Gastrocnemius medialis (tissue), 4 donors: ENCODE measurements around the gene MON2. TPM values are rescaled to one million over a fixed set of nuclear protein-coding genes. Genes with fewer than 3 reads are reported as not detected.

ENCODE experiments used
- ATAC-seq, 2 donors: fragments of 150-250 bp; one replicate each; pipeline ENCODE4 v1.9.1; 2016
- DNase-seq, 2 donors: peaks; one replicate each; pipeline ENCODE4 v3.0.0-alpha.2; 2019
- H3K27ac ChIP-seq, 4 donors: fragments of 200-600 bp; sonication (generic); 1 replicate in 1 of 4; 2 replicates in 3 of 4; pipeline ENCODE4 v1.5.1; 2016 to 2018; ENCODE audit warnings: mild to moderate bottlenecking in 2 of 4, moderate library complexity in 1 of 4
- H3K27me3 ChIP-seq, 3 donors: fragments of 200-600 bp; sonication (generic) in 2 of 3; 1 replicate in 1 of 3; 2 replicates in 2 of 3; pipeline versions ENCODE4 v1.5.1 to v1.6.0; 2016 to 2019; ENCODE audit warnings: mild to moderate bottlenecking in 1 of 3, moderate library complexity in 1 of 3
- H3K36me3 ChIP-seq, 2 donors: fragments of 200-600 bp; sonication (generic) in 1 of 2; one replicate each; pipeline ENCODE4 v1.5.1; 2017 to 2018
- H3K4me1 ChIP-seq, 2 donors: fragments of 200-600 bp; sonication (generic) in 1 of 2; one replicate each; pipeline ENCODE4 v1.5.1; 2016 to 2017; ENCODE audit warnings: mild to moderate bottlenecking in 2 of 2
- H3K4me3 ChIP-seq, 4 donors: fragments of 200-600 bp; sonication (generic) in 3 of 4; 1 replicate in 1 of 4; 2 replicates in 3 of 4; pipeline ENCODE4 v1.5.1; 2016 to 2019; ENCODE audit warnings: mild to moderate bottlenecking in 2 of 4
- H3K9me3 ChIP-seq, 3 donors: fragments of 200-600 bp; sonication (generic) in 2 of 3; 1 replicate in 1 of 3; 2 replicates in 2 of 3; pipeline ENCODE4 v1.5.1; 2016 to 2019
- CTCF ChIP-seq, 5 experiments: fragments of 450-650 bp in 3 of 5; fragments of 200-600 bp in 2 of 5; sonication (generic) in 2 of 5; IDR thresholded peaks in 4 of 5; conservative IDR thresholded peaks in 1 of 5; 1 replicate in 4 of 5; 2 replicates in 1 of 5; pipeline ENCODE4 v1.5.1; 2016 to 2019; ENCODE audit warnings: antibody characterized with exemption in 5 of 5, mild to moderate bottlenecking in 3 of 5, moderate library complexity in 3 of 5
- POLR2A ChIP-seq, 2 donors: fragments of 450-650 bp; IDR thresholded peaks; one replicate each; pipeline ENCODE4 v1.6.1; 2017; ENCODE audit warnings: antibody characterized with exemption in 2 of 2, mild to moderate bottlenecking in 2 of 2, moderate library complexity in 2 of 2
- in situ Hi-C, 4 donors: fragments of 200-750 bp; cut with MboI; loops; one replicate each; pipeline versions ENCODE4 v1.15.0 to v1.8.0; 2017; ENCODE audit warnings: low sequenced_read_pairs in 4 of 4
- intact Hi-C: fragments of 100-400 bp; cut with DNase I; formaldehyde crosslinking; loops from one replicate; pipeline ENCODE4 v1.15.1; 2023; ENCODE audit warnings: low total_unique reads
- total RNA-seq, 4 donors: library from RNA; depleted of rRNA; stranded (reverse); fragments of >200 nt; gene quantifications; one replicate each; pipeline versions ENCODE4 v1.1.0 to v1.2.3, GENCODE V29; 2016

Gene MON2
- total RNA-seq, 4 donors from 2014 or later, result 9.2 to 57.2 (median 12.9) TPM

- Histone ChIP-seq H3K27ac (no peak overlapping the region), H3K4me3 (no peak overlapping the region), H3K4me1 (peaks cover 7 to 11% of the 10 kb centered on the region in 2 donors), H3K9me3 (no peaks in the 10 kb centered on the region), H3K27me3 (peaks cover 12 to 37% (median 34%) of the 10 kb centered on the region in 3 donors), H3K36me3 (no peaks in the 10 kb centered on the region)
- TF ChIP-seq POLR2A (IDR thresholded peaks at IDR 0.05) (no peak), CTCF (IDR thresholded peaks at IDR 0.05 in 4 of 5, conservative IDR thresholded peaks at IDR 0.05 in 1 of 5) (no peak)
- ATAC-seq (no peak), DNase-seq (no peak)
- in situ Hi-C loops, result no loop called here
- intact Hi-C loops, result no loop called here
Observed at GRCh38 chr12:62629971-62630739, 163.5 kb downstream of the MON2 start.

- Histone ChIP-seq H3K27me3 (peaks cover 16 to 37% (median 34%) of the 10 kb centered on the region in 3 donors), H3K9me3 (no peaks in the 10 kb centered on the region), H3K36me3 (no peaks in the 10 kb centered on the region), H3K27ac (peak overlapping the region; percentile 33 to 55 (median 48)), H3K4me1 (peaks cover 7 to 11% of the 10 kb centered on the region in 2 donors), H3K4me3 (peak overlapping the region; percentile 56 to 93 (median 60))
- TF ChIP-seq POLR2A (IDR thresholded peaks at IDR 0.05) (no peak), CTCF (IDR thresholded peaks at IDR 0.05 in 4 of 5, conservative IDR thresholded peaks at IDR 0.05 in 1 of 5) (peak in 3 of 5 experiments; percentile 14 to 40 (median 34))
- in situ Hi-C loops, result no loop called here
- peak; percentile 67 to 68 for ATAC-seq
- intact Hi-C loops, result no loop called here
- peak; percentile 18 to 28 for DNase-seq
Observed at GRCh38 chr12:62631471-62632410, 165.1 kb downstream of the MON2 start.

GRCh38 chr12:62632411-62632918 is 165.8 kb downstream of the MON2 start:
- intact Hi-C loops, result no loop called here
- TF ChIP-seq CTCF (IDR thresholded peaks at IDR 0.05 in 4 of 5, conservative IDR thresholded peaks at IDR 0.05 in 1 of 5), result no peak
- TF ChIP-seq POLR2A (IDR thresholded peaks at IDR 0.05), result no peak
- Histone ChIP-seq H3K27ac (peak overlapping the region in 3 of 4 donors; percentile 33 to 55 (median 51)), H3K9me3 (no peaks in the 10 kb centered on the region), H3K27me3 (peaks cover 12 to 37% (median 34%) of the 10 kb centered on the region in 3 donors), H3K4me3 (peak overlapping the region; percentile 56 to 93 (median 60)), H3K4me1 (peaks cover 7 to 11% of the 10 kb centered on the region in 2 donors), H3K36me3 (no peaks in the 10 kb centered on the region)
- in situ Hi-C loops, result no loop called here
- DNase-seq (peak; percentile 12 to 25), ATAC-seq (peak; percentile 15 to 29)

GRCh38 chr12:62635649-62636048 is 169.0 kb downstream of the MON2 start:
- no peaks in the 10 kb centered on the region for H3K9me3 ChIP-seq
- H3K36me3 ChIP-seq, result no peaks in the 10 kb centered on the region
- in situ Hi-C loops, result no loop called here
- TF ChIP-seq POLR2A (IDR thresholded peaks at IDR 0.05), result no peak
- TF ChIP-seq CTCF (IDR thresholded peaks at IDR 0.05 in 4 of 5, conservative IDR thresholded peaks at IDR 0.05 in 1 of 5), result no peak
- DNase-seq, result no peak
- no peak overlapping the region for H3K4me3 ChIP-seq
- intact Hi-C loops, result no loop called here
- no peak for ATAC-seq
- H3K4me1 ChIP-seq, result peaks cover 7 to 11% of the 10 kb centered on the region in 2 donors
- no peak overlapping the region for H3K27ac ChIP-seq
- H3K27me3 ChIP-seq, result peaks cover 12 to 35% (median 34%) of the 10 kb centered on the region in 3 donors
